Transverse colon (tissue), 4 donors: ENCODE data around the gene ATG7.

Source experiments
- CTCF ChIP-seq, 5 experiments: fragments of 200-600 bp in 3 of 5; fragments of 450-650 bp in 2 of 5; sonication (generic) in 3 of 5; IDR thresholded peaks; 1 replicate in 2 of 5; 2 replicates in 3 of 5; pipeline ENCODE4 v1.5.1; 2016 to 2017; ENCODE audit warnings: antibody characterized with exemption in 5 of 5, inconsistent platforms in 3 of 5, mild to moderate bottlenecking in 2 of 5, moderate library complexity in 1 of 5
- EP300 ChIP-seq: sonication (generic); formaldehyde crosslinking; IDR thresholded peaks from one replicate; pipeline ENCODE4 v1.6.1; 2017; ENCODE audit warnings: antibody characterized with exemption, low read depth
- POLR2A ChIP-seq: fragments of 450-650 bp; IDR thresholded peaks from one replicate; pipeline ENCODE4 v1.6.1; 2016; ENCODE audit warnings: antibody characterized with exemption, mild to moderate bottlenecking, moderate library complexity
- POLR2AphosphoS5 ChIP-seq, 3 donors: sonication (generic); formaldehyde crosslinking; IDR thresholded peaks; one replicate each; pipeline ENCODE4 v1.6.1; 2016; ENCODE audit warnings: antibody characterized with exemption in 3 of 3

- TF ChIP-seq CTCF (IDR thresholded peaks at IDR 0.05), result no peak
- TF ChIP-seq POLR2A, result no peak
- TF ChIP-seq POLR2AphosphoS5 (IDR thresholded peaks at IDR 0.05), result no peak
- no peak for TF ChIP-seq EP300
These were observed 151.7 kb downstream of the ATG7 start for GRCh38 chr3:11423868-11424267.
